Esophagus muscularis mucosa (tissue), 4 donors: ENCODE data around the gene TNIP3. TPM values are rescaled to one million over a fixed set of nuclear protein-coding genes. Genes with fewer than 3 reads are reported as not detected.

Experiments used
- DNase-seq: peaks from one replicate; pipeline ENCODE4 v3.0.0-alpha.2; 2017; ENCODE audit errors: extremely low spot score
- H3K27ac ChIP-seq, 4 donors: fragments of 200-600 bp; sonication (generic); replicated peaks in 1 of 4; 1 replicate in 3 of 4; 2 replicates in 1 of 4; pipeline ENCODE4 v1.5.1; 2016 to 2019; ENCODE audit warnings: mild to moderate bottlenecking in 1 of 4
- H3K27me3 ChIP-seq, 4 donors: fragments of 200-600 bp; sonication (generic); one replicate each; pipeline versions ENCODE4 v1.5.1 to v1.6.0; 2016 to 2019
- H3K36me3 ChIP-seq, 4 donors: fragments of 200-600 bp; sonication (generic); one replicate each; pipeline ENCODE4 v1.5.1; 2016 to 2019
- H3K4me1 ChIP-seq, 4 donors: fragments of 200-600 bp; sonication (generic); one replicate each; pipeline ENCODE4 v1.5.1; 2016 to 2019
- H3K4me3 ChIP-seq, 4 donors: fragments of 200-600 bp; sonication (generic); 1 replicate in 2 of 4; 2 replicates in 2 of 4; pipeline ENCODE4 v1.5.1; 2016 to 2019; ENCODE audit warnings: mild to moderate bottlenecking in 4 of 4, moderate library complexity in 1 of 4
- H3K9me3 ChIP-seq, 4 donors: fragments of 200-600 bp; sonication (generic); 1 replicate in 3 of 4; 2 replicates in 1 of 4; pipeline ENCODE4 v1.5.1; 2016 to 2019
- CTCF ChIP-seq, 3 experiments: fragments of 200-600 bp in 2 of 3; fragments of 450-650 bp in 1 of 3; sonication (generic) in 2 of 3; IDR thresholded peaks; one replicate each; pipeline ENCODE4 v1.5.1; 2017 to 2019; ENCODE audit warnings: antibody characterized with exemption in 3 of 3, mild to moderate bottlenecking in 2 of 3, moderate library complexity in 1 of 3
- EP300 ChIP-seq: sonication (generic); formaldehyde crosslinking; IDR thresholded peaks from one replicate; pipeline ENCODE4 v1.6.1; 2017; ENCODE audit warnings: antibody characterized with exemption
- POLR2A ChIP-seq: fragments of 450-650 bp; IDR thresholded peaks from one replicate; pipeline ENCODE4 v1.6.1; 2017; ENCODE audit warnings: antibody characterized with exemption, moderate library complexity, mild to moderate bottlenecking, low read depth
- POLR2AphosphoS5 ChIP-seq, 2 donors: sonication (generic); formaldehyde crosslinking; IDR thresholded peaks; one replicate each; pipeline ENCODE4 v1.6.1; 2017; ENCODE audit warnings: antibody characterized with exemption in 2 of 2
- WGBS: methylation state at CpG from one replicate; pipeline ENCODE4 v1.1.5; 2018; 5-methylcytosine and 5-hydroxymethylcytosine counted together
- intact Hi-C: fragments of 100-400 bp; cut with DNase I; formaldehyde crosslinking; loops from one replicate; pipeline ENCODE4 v1.15.1; 2023
- total RNA-seq, 4 donors: library from RNA; depleted of rRNA; stranded (reverse); fragments of >200 nt; gene quantifications; one replicate each; pipeline versions ENCODE4 v1.1.0 to v1.2.1, GENCODE V29; 2016

TNIP3 gene
- total RNA-seq, 4 donors from 2014 or later = 2.2 TPM; not detected in 3

- TF ChIP-seq POLR2A = no peak
- no peak for TF ChIP-seq EP300
- no peak for TF ChIP-seq POLR2AphosphoS5 (IDR thresholded peaks at IDR 0.05)
- TF ChIP-seq CTCF (IDR thresholded peaks at IDR 0.05) = no peak
- 93% methylated on average over 4 of the region's 4 CpGs for WGBS
- Histone ChIP-seq H3K4me3 (no peak overlapping the region), H3K27me3 (peaks cover 0 to 4% (median 0%) of the 10 kb centered on the region in 4 donors), H3K4me1 (no peaks in the 10 kb centered on the region), H3K27ac (no peak overlapping the region), H3K36me3 (no peaks in the 10 kb centered on the region), H3K9me3 (no peaks in the 10 kb centered on the region)
- intact Hi-C loops = no loop called here
- no peak for DNase-seq
Observed at GRCh38 chr4:121150003-121150402, 14.1 kb downstream of the TNIP3 start.

GRCh38 chr4:121148621-121149020 is 15.5 kb downstream of the TNIP3 start:
- no peak for DNase-seq
- Histone ChIP-seq H3K36me3 (no peaks in the 10 kb centered on the region), H3K9me3 (no peaks in the 10 kb centered on the region), H3K27ac (no peak overlapping the region), H3K4me1 (no peaks in the 10 kb centered on the region), H3K4me3 (no peak overlapping the region), H3K27me3 (no peaks in the 10 kb centered on the region)
- TF ChIP-seq EP300 (no peak), CTCF (IDR thresholded peaks at IDR 0.05) (no peak), POLR2AphosphoS5 (IDR thresholded peaks at IDR 0.05) (no peak)
- intact Hi-C loops = no loop called here

- DNase-seq = no peak
- no peaks in the 10 kb centered on the region for H3K27me3 ChIP-seq
- no peak overlapping the region for H3K27ac ChIP-seq
- no peaks in the 10 kb centered on the region for H3K4me1 ChIP-seq
- no peaks in the 10 kb centered on the region for H3K9me3 ChIP-seq
- no peak overlapping the region for H3K4me3 ChIP-seq
- intact Hi-C loops = no loop called here
- no peak for TF ChIP-seq CTCF (IDR thresholded peaks at IDR 0.05)
- TF ChIP-seq EP300 = no peak
- TF ChIP-seq POLR2AphosphoS5 (IDR thresholded peaks at IDR 0.05) = no peak
- no peak for TF ChIP-seq POLR2A
- no peaks in the 10 kb centered on the region for H3K36me3 ChIP-seq
- WGBS = 59% methylated on average over 4 of the region's 4 CpGs
Observed at GRCh38 chr4:121148000-121148399, 16.1 kb downstream of the TNIP3 start.

GRCh38 chr4:121146530-121146929 is 17.6 kb downstream of the TNIP3 start:
- no peaks in the 10 kb centered on the region for H3K36me3 ChIP-seq
- H3K27me3 ChIP-seq = no peaks in the 10 kb centered on the region
- H3K4me1 ChIP-seq = no peaks in the 10 kb centered on the region
- no peak overlapping the region for H3K27ac ChIP-seq
- no peaks in the 10 kb centered on the region for H3K9me3 ChIP-seq
- 37% methylated on average over 1 of the region's 1 CpG for WGBS
- TF ChIP-seq POLR2A = no peak
- TF ChIP-seq EP300 = no peak
- TF ChIP-seq CTCF (IDR thresholded peaks at IDR 0.05) = no peak
- TF ChIP-seq POLR2AphosphoS5 (IDR thresholded peaks at IDR 0.05) = no peak
- no peak overlapping the region for H3K4me3 ChIP-seq
- DNase-seq = no peak
- intact Hi-C loops = no loop called here

- TF ChIP-seq POLR2AphosphoS5 (IDR thresholded peaks at IDR 0.05) = no peak
- no peak for TF ChIP-seq CTCF (IDR thresholded peaks at IDR 0.05)
- TF ChIP-seq POLR2A = no peak
- no peak for TF ChIP-seq EP300
- intact Hi-C loops = no loop called here
- no peaks in the 10 kb centered on the region for H3K27me3 ChIP-seq
Observed at GRCh38 chr4:121145430-121145829, 18.7 kb downstream of the TNIP3 start.

More at GRCh38 chr4:121145430-121145829, 18.7 kb downstream of the TNIP3 start:
- no peak for DNase-seq
- Histone ChIP-seq H3K4me1 (no peaks in the 10 kb centered on the region), H3K9me3 (no peaks in the 10 kb centered on the region), H3K36me3 (no peaks in the 10 kb centered on the region), H3K4me3 (no peak overlapping the region), H3K27ac (no peak overlapping the region)
- WGBS = 92% methylated on average over 1 of the region's 1 CpG
